ENCODE results near the gene NBPF4.
"Not testable (repeated sequence)": the region's sequence is repeated elsewhere in the genome, so short reads cannot be mapped to it uniquely, and the experiment has no call there.

Gene NBPF4

GRCh38 chr1:108243976-108244375 is at the start of gene NBPF4:
Gene NBPF4, minus strand, starts transcription at chr1:108244076. Its CDS starts 315 bp downstream, at chr1:108243761.
- DNase-seq (ENCODE audit: low read depth in 2 of 2) = not testable (repeated sequence)

- not testable (repeated sequence) for DNase-seq (ENCODE audit: low read depth in 2 of 2)
Measured at GRCh38 chr1:108282528-108283257, 38.8 kb upstream of the NBPF4 start.

- not testable (repeated sequence) for DNase-seq (ENCODE audit: low read depth in 2 of 2)
Measured at GRCh38 chr1:108272485-108273327, 28.8 kb upstream of the NBPF4 start.

- DNase-seq (ENCODE audit: low read depth in 2 of 2) = not testable (repeated sequence)
Measured at GRCh38 chr1:108267097-108267496, 23.2 kb upstream of the NBPF4 start.

- not testable (repeated sequence) for DNase-seq (ENCODE audit: low read depth in 2 of 2)
Measured at GRCh38 chr1:108261967-108262366, 18.1 kb upstream of the NBPF4 start.

GRCh38 chr1:108261519-108261918 is 17.6 kb upstream of the NBPF4 start:
- DNase-seq (ENCODE audit: low read depth in 2 of 2) = not testable (repeated sequence)

GRCh38 chr1:108260578-108261259 is 16.8 kb upstream of the NBPF4 start:
- not testable (repeated sequence) for DNase-seq (ENCODE audit: low read depth in 2 of 2)

- not testable (repeated sequence) for DNase-seq (ENCODE audit: low read depth in 2 of 2)
Measured at GRCh38 chr1:108255426-108255825, 11.6 kb upstream of the NBPF4 start.

GRCh38 chr1:108239426-108239825 is 4.5 kb downstream of the NBPF4 start:
- not testable (repeated sequence) for DNase-seq (ENCODE audit: low read depth in 2 of 2)

GRCh38 chr1:108235308-108235707 is 8.6 kb downstream of the NBPF4 start:
- DNase-seq (ENCODE audit: low read depth in 2 of 2) = not testable (repeated sequence)

GRCh38 chr1:108232183-108232582 is 11.7 kb downstream of the NBPF4 start:
- not testable (repeated sequence) for DNase-seq (ENCODE audit: low read depth in 2 of 2)

- not testable (repeated sequence) for DNase-seq (ENCODE audit: low read depth in 2 of 2)
Measured at GRCh38 chr1:108229976-108230375, 13.9 kb downstream of the NBPF4 start.

GRCh38 chr1:108227772-108228171 is 16.1 kb downstream of the NBPF4 start:
- DNase-seq (ENCODE audit: low read depth in 2 of 2) = not testable (repeated sequence)

GRCh38 chr1:108226855-108227254 is 17.0 kb downstream of the NBPF4 start:
- not testable (repeated sequence) for DNase-seq (ENCODE audit: low read depth in 2 of 2)

GRCh38 chr1:108223226-108223625 is 20.6 kb downstream of the NBPF4 start:
- DNase-seq (ENCODE audit: low read depth in 2 of 2) = not testable (repeated sequence)

- DNase-seq (ENCODE audit: low read depth in 2 of 2) = not testable (repeated sequence)
Measured at GRCh38 chr1:108217515-108218174, 26.2 kb downstream of the NBPF4 start.

GRCh38 chr1:108217007-108217406 is 26.9 kb downstream of the NBPF4 start:
- DNase-seq (ENCODE audit: low read depth in 2 of 2) = not testable (repeated sequence)

GRCh38 chr1:108216028-108216890 is 27.6 kb downstream of the NBPF4 start:
- DNase-seq (ENCODE audit: low read depth in 2 of 2) = not testable (repeated sequence)

GRCh38 chr1:108214641-108215465 is 29.0 kb downstream of the NBPF4 start:
- DNase-seq (ENCODE audit: low read depth in 2 of 2) = not testable (repeated sequence)

GRCh38 chr1:108211014-108211413 is 32.9 kb downstream of the NBPF4 start:
- DNase-seq (ENCODE audit: low read depth in 2 of 2) = no peak
